Stimulated activated CD4-positive, alpha-beta T cell treated with anti-CD3 and anti-CD28 coated beads, Interleukin-2, amount 100 ng/mL, for 24 hours (primary cell): ENCODE results near the gene PTGIR.
A peak's percentile ranks its signal among the peaks of the same experiment; 100 is the strongest.

Source experiments
- DNase-seq, 2 donors: peaks; one replicate each; pipeline ENCODE4 v3.0.0-alpha.2; 2020

The PTGIR gene

GRCh38 chr19:46613525-46613924, 11.4 kb downstream of the PTGIR start:
- DNase-seq, result no peak

GRCh38 chr19:46611776-46612175, 13.1 kb downstream of the PTGIR start:
- DNase-seq, result no peak

GRCh38 chr19:46610851-46611770, 13.8 kb downstream of the PTGIR start:
- no peak for DNase-seq

GRCh38 chr19:46610413-46610775, 14.5 kb downstream of the PTGIR start:
- no peak for DNase-seq

GRCh38 chr19:46609511-46610412, 15.1 kb downstream of the PTGIR start:
- no peak for DNase-seq

GRCh38 chr19:46608581-46609345, 16.1 kb downstream of the PTGIR start:
- DNase-seq, result peak in 1 of 2 donors; percentile 11

- no peak for DNase-seq
Observed at GRCh38 chr19:46608178-46608577, 16.7 kb downstream of the PTGIR start.

- DNase-seq, result peak in 1 of 2 donors; percentile 13
Observed at GRCh38 chr19:46607448-46607841, 17.4 kb downstream of the PTGIR start.

- DNase-seq, result no peak
Observed at GRCh38 chr19:46606681-46607447, 18.0 kb downstream of the PTGIR start.

GRCh38 chr19:46606019-46606418, 18.9 kb downstream of the PTGIR start:
- DNase-seq, result peak in 1 of 2 donors; percentile 16

GRCh38 chr19:46605356-46605821, 19.5 kb downstream of the PTGIR start:
- peak in 1 of 2 donors; percentile 15 for DNase-seq

- DNase-seq, result no peak
Observed at GRCh38 chr19:46604781-46605355, 20.0 kb downstream of the PTGIR start.

GRCh38 chr19:46603752-46604231, 21.1 kb downstream of the PTGIR start:
- DNase-seq, result peak in 1 of 2 donors; percentile 18

- no peak for DNase-seq
Observed at GRCh38 chr19:46603195-46603637, 21.7 kb downstream of the PTGIR start.

- peak; percentile 70 to 71 for DNase-seq
Observed at GRCh38 chr19:46602392-46603194, 22.3 kb downstream of the PTGIR start.

GRCh38 chr19:46601318-46602224, 23.3 kb downstream of the PTGIR start, which contains the start of gene CALM3:
Gene CALM3, plus strand, starts transcription at chr19:46601330. Its CDS starts 105 bp downstream, at chr19:46601435.
- no peak for DNase-seq

GRCh38 chr19:46600384-46601317, 24.2 kb downstream of the PTGIR start:
- DNase-seq, result peak; percentile 98
